BJ (cell line): ENCODE data around the gene SDK1. TPM values are rescaled to one million over a fixed set of nuclear protein-coding genes. Genes with fewer than 3 reads are reported as not detected.

Experiments used
- CTCF ChIA-PET: fragments of 350-600 bp; formaldehyde crosslinking; extraction: SDS; loops from one replicate; lab custom pipeline; 2021; ENCODE audit warnings: antibody characterized with exemption, inconsistent platforms; lab: Yijun Ruan, JAX
- POLR2A ChIA-PET: fragments of 300-600 bp; sonication (Branson Sonifier 250); formaldehyde crosslinking; extraction: SDS; loops from one replicate; lab custom pipeline; 2021; ENCODE audit warnings: antibody characterized with exemption; lab: Charles Lee
- DNase-seq: peaks from one replicate; pipeline ENCODE4 v3.0.0-alpha.2; 2011; ENCODE audit warnings: low read depth
- H3K27me3 ChIP-seq: 2 replicates; pipeline ENCODE4 v1.6.0; 2011; ENCODE audit warnings: low read length; ENCODE audit not compliant: control insufficient read depth, insufficient read depth
- H3K36me3 ChIP-seq: 2 replicates; pipeline ENCODE4 v1.5.1; 2011; ENCODE audit warnings: low read length; ENCODE audit not compliant: control insufficient read depth, insufficient read depth
- H3K4me3 ChIP-seq: 2 replicates; pipeline ENCODE4 v1.5.1; 2011; ENCODE audit warnings: low read depth, mild to moderate bottlenecking, control low read depth, low read length
- polyA plus RNA-seq: library from polyadenylated mRNA; depleted of rRNA; stranded (reverse); fragments of >200 nt; gene quantifications from 2 replicates; pipeline ENCODE4 v1.2.3, GENCODE V29; 2011
- TF ChIP-seq, protein P1 (sequence below): IDR thresholded peaks from 2 replicates; pipeline ENCODE4 v1.5.1; 2011; ENCODE audit warnings: low read depth, mild to moderate bottlenecking, control low read depth, inconsistent platforms, low read length, moderate library complexity; ENCODE audit not compliant: insufficient read depth

The SDK1 gene
- polyA plus RNA-seq, 1 experiment: 0.01 TPM

- no peak for DNase-seq
- CTCF ChIA-PET: no interaction called here
- POLR2A ChIA-PET: no interaction called here
- Histone ChIP-seq H3K4me3 (no peak overlapping the region), H3K36me3 (no peaks in the 10 kb centered on the region), H3K27me3 (no peaks in the 10 kb centered on the region)
- TF ChIP-seq, protein P1, sequence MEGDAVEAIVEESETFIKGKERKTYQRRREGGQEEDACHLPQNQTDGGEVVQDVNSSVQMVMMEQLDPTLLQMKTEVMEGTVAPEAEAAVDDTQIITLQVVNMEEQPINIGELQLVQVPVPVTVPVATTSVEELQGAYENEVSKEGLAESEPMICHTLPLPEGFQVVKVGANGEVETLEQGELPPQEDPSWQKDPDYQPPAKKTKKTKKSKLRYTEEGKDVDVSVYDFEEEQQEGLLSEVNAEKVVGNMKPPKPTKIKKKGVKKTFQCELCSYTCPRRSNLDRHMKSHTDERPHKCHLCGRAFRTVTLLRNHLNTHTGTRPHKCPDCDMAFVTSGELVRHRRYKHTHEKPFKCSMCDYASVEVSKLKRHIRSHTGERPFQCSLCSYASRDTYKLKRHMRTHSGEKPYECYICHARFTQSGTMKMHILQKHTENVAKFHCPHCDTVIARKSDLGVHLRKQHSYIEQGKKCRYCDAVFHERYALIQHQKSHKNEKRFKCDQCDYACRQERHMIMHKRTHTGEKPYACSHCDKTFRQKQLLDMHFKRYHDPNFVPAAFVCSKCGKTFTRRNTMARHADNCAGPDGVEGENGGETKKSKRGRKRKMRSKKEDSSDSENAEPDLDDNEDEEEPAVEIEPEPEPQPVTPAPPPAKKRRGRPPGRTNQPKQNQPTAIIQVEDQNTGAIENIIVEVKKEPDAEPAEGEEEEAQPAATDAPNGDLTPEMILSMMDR: no peak
Measured at GRCh38 chr7:4020086-4020485, 719.0 kb downstream of the SDK1 start.

DNA sequence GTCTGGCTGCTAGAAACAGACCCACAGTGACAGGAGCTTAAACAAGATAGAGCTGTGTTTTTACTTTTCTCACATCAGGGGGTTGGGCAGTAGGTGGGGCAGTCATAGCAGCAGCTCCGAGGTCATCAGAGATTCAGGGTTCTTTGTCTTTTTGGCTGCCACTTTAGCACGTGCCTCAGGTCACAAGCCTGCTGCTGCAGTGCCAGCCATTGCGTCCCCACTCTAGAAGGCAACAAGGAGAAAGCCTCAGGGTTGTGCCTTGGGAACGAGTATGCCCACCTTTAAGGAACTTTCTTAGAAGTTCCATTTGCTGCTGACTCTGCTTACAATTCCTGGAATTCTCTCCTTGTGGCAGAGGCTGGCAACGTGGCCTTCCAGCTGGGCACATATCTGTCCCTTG, 720.4 kb downstream of the SDK1 start:
- POLR2A ChIA-PET: no interaction called here

DNA sequence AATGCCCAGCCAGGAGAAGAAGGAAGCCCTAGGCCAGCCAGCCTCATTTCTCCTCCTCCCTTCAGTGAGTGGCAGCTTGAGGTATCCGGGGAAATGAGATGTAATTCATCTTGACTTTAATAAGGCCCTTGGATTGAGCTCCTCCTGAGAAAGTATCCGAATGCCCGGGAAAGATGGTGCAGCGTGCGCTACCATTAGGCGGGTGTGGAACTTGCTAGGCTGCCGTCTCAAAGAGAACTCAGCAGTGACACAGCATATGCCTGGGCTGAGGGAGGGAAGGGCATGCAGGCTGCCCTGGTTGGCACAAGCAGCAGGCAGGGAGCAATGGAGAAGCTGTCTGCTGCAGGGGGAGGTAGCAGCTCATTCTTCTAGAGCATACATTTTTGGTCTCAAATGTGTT, 721.2 kb downstream of the SDK1 start:
- no peak for DNase-seq
- Histone ChIP-seq H3K4me3 (no peak overlapping the region), H3K36me3 (no peaks in the 10 kb centered on the region), H3K27me3 (no peaks in the 10 kb centered on the region)
- TF ChIP-seq, protein P1: no peak
- CTCF ChIA-PET: interaction anchor here (0.6 kb wide), 1 partner anchor 16 kb away, joined by 3 read pairs; no protein-coding TSS in a partner anchor
- POLR2A ChIA-PET: no interaction called here

More for the DNA sequence above, 720.4 kb downstream of the SDK1 start:
- H3K4me3 ChIP-seq: no peak overlapping the region
- CTCF ChIA-PET: no interaction called here
- TF ChIP-seq, protein P1: no peak
- H3K36me3 ChIP-seq: no peaks in the 10 kb centered on the region
- H3K27me3 ChIP-seq: no peaks in the 10 kb centered on the region
- no peak for DNase-seq

- ChIA-PET CTCF (no interaction called here), POLR2A (no interaction called here)
- DNase-seq: no peak
- H3K36me3 ChIP-seq: no peaks in the 10 kb centered on the region
- TF ChIP-seq, protein P1: no peak
- no peaks in the 10 kb centered on the region for H3K27me3 ChIP-seq
- no peak overlapping the region for H3K4me3 ChIP-seq
Measured at GRCh38 chr7:4023502-4023901, 722.5 kb downstream of the SDK1 start.

DNA sequence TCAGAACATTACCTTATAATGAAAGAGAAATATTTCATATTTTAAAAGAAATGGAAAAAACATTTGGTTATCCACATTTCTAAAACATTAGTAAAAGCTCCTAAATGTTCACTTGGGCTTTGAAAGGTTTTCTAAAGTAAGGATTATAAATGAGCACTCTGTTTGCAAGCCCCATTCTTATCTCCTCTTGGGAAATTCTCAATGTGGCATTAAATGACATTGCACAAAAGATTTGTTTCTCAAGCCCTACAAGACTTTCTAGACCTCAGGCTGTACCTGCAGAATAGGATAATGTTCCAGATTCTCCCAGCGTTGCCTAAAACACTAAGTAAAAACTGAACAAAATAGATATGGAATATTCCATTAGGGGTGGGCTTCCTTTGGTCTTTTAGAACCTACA, 723.1 kb downstream of the SDK1 start:
- Histone ChIP-seq H3K36me3 (no peaks in the 10 kb centered on the region), H3K27me3 (no peaks in the 10 kb centered on the region), H3K4me3 (no peak overlapping the region)
- DNase-seq: no peak
- TF ChIP-seq, protein P1: no peak
- POLR2A ChIA-PET: no interaction called here
- CTCF ChIA-PET: no interaction called here
